CD4-positive, alpha-beta memory T cell (primary cell): Measurements from ENCODE around the gene BTD. TPM values are rescaled to one million over a fixed set of nuclear protein-coding genes. Genes with fewer than 3 reads are reported as not detected.

ENCODE experiments used
- CTCF ChIA-PET: fragments of 350-600 bp; sonication (Branson Sonifier 250); formaldehyde crosslinking; loops from one replicate; lab custom pipeline; 2021; ENCODE audit warnings: inconsistent platforms; ENCODE audit not compliant: partially characterized antibody; lab: Charles Lee
- POLR2A ChIA-PET: fragments of 350-600 bp; sonication (Branson Sonifier 250); formaldehyde crosslinking; loops from one replicate; lab custom pipeline; 2021; ENCODE audit not compliant: partially characterized antibody; lab: Charles Lee
- DNase-seq, 5 donors: peaks; one replicate each; pipeline versions ENCODE4 v3.0.0 to v3.0.0-alpha.2; 2020 to 2022; ENCODE audit warnings: mixed read lengths in 1 of 5
- H3K27ac ChIP-seq: one replicate; pipeline ENCODE4 v1.7.0; 2013; ENCODE audit warnings: low read depth, low read length
- H3K27me3 ChIP-seq: 2 replicates; pipeline ENCODE4 v1.7.0; 2013; ENCODE audit warnings: mild to moderate bottlenecking, low read length, moderate library complexity; ENCODE audit not compliant: insufficient read depth
- H3K36me3 ChIP-seq: 2 replicates; pipeline ENCODE4 v1.7.0; 2013; ENCODE audit warnings: mild to moderate bottlenecking, low read length, moderate library complexity; ENCODE audit not compliant: insufficient read depth
- H3K4me1 ChIP-seq: 2 replicates; pipeline ENCODE4 v1.7.0; 2013; ENCODE audit warnings: mild to moderate bottlenecking, low read length, moderate library complexity; ENCODE audit not compliant: insufficient read depth
- H3K4me3 ChIP-seq, 2 donors: one replicate each; pipeline ENCODE4 v1.7.0; 2013; ENCODE audit warnings: low read length in 2 of 2, mild to moderate bottlenecking in 1 of 2
- H3K9me3 ChIP-seq, 2 donors: one replicate each; pipeline ENCODE4 v1.7.0; 2013; ENCODE audit warnings: low read length in 2 of 2, control low read depth in 1 of 2; ENCODE audit not compliant: control insufficient read depth in 1 of 2
- H3K27ac Mint-ChIP-seq, 7 donors: one replicate each; pipeline ENCODE4 v1.8.0; 2020 to 2021; ENCODE audit warnings: mixed read lengths in 7 of 7, mild to moderate bottlenecking in 6 of 7, inconsistent platforms in 3 of 7, moderate library complexity in 3 of 7
- H3K27me3 Mint-ChIP-seq, 2 donors: one replicate each; pipeline ENCODE4 v1.8.0; 2020 to 2021; ENCODE audit warnings: mixed read lengths in 2 of 2
- H3K36me3 Mint-ChIP-seq, 2 donors: one replicate each; pipeline ENCODE4 v1.8.0; 2020 to 2021; ENCODE audit warnings: mixed read lengths in 2 of 2, inconsistent platforms in 1 of 2, mild to moderate bottlenecking in 1 of 2
- H3K4me1 Mint-ChIP-seq, 4 donors: one replicate each; pipeline ENCODE4 v1.8.0; 2020 to 2021; ENCODE audit warnings: mixed read lengths in 4 of 4, mild to moderate bottlenecking in 1 of 4
- H3K4me3 Mint-ChIP-seq, 8 donors: one replicate each; pipeline ENCODE4 v1.8.0; 2020 to 2021; ENCODE audit warnings: mixed read lengths in 8 of 8, mild to moderate bottlenecking in 7 of 8, moderate library complexity in 6 of 8, inconsistent platforms in 3 of 8
- H3K9me3 Mint-ChIP-seq, 8 donors: one replicate each; pipeline ENCODE4 v1.8.0; 2020 to 2021; ENCODE audit warnings: mixed read lengths in 8 of 8, mild to moderate bottlenecking in 5 of 8, inconsistent platforms in 3 of 8, moderate library complexity in 1 of 8
- intact Hi-C: fragments of 100-400 bp; cut with micrococcal nuclease; formaldehyde crosslinking; loops from one replicate; pipeline ENCODE4 v1.15.1; 2023
- polyA plus RNA-seq, 2 donors: library from polyadenylated mRNA; unstranded; fragments of 300-500 nt; fragmentation: Illumina TruSeq; gene quantifications; one replicate each; pipeline ENCODE4 v1.2.3, GENCODE V29; 2021
- total RNA-seq, 2 experiments: library from RNA; stranded (reverse); gene quantifications; one replicate each; pipeline ENCODE4 v1.2.3, GENCODE V29; 2021

BTD gene
- total and polyA plus RNA-seq, 4 experiments from 2014 or later: 23.4 to 40.5 (median 25.5) TPM

- H3K9me3 ChIP-seq: no peaks in the 10 kb centered on the region
- H3K4me3 ChIP-seq: no peak overlapping the region
- no peaks in the 10 kb centered on the region for H3K27me3 ChIP-seq
- Mint-ChIP-seq H3K36me3 (peaks cover 0 to 18% of the 10 kb centered on the region in 2 donors), H3K4me1 (peaks cover 34 to 55% (median 46%) of the 10 kb centered on the region in 4 donors), H3K9me3 (peaks cover 0 to 11% (median 2%) of the 10 kb centered on the region in 8 donors), H3K27me3 (peaks cover 0 to 5% of the 10 kb centered on the region in 2 donors), H3K27ac (peak overlapping the region in 1 of 7 donors; percentile 14), H3K4me3 (peak overlapping the region in 2 of 8 donors; percentile 1 to 74)
- DNase-seq: no peak
- peaks cover 45% of the 10 kb centered on the region for H3K4me1 ChIP-seq
- no peaks in the 10 kb centered on the region for H3K36me3 ChIP-seq
- ChIA-PET CTCF (interaction anchor here (1.3 to 1.7 kb wide), 2 partner anchors 13 to 164 kb away, joined by 3 to 4 read pairs; no protein-coding TSS in a partner anchor), POLR2A (interaction anchor here (0.8 to 1.2 kb wide), 3 partner anchors 14 to 639 kb away, joined by 3 to 4 read pairs (median 3); no protein-coding TSS in a partner anchor)
- no peak overlapping the region for H3K27ac ChIP-seq
- intact Hi-C loops: loop anchor here (5.0 kb wide), 1 partner anchor 32 kb away; no protein-coding TSS in a partner anchor
Observed at GRCh38 chr3:15649858-15650257, 48.3 kb downstream of the BTD start.

GRCh38 chr3:15651396-15651795, 49.9 kb downstream of the BTD start:
- intact Hi-C loops: no loop called here
- POLR2A ChIA-PET: interaction anchor here (1.3 to 1.5 kb wide), 2 partner anchors 13 to 50 kb away, joined by 3 read pairs; partner anchors contain the start of genes BTD and HACL1
- H3K9me3 ChIP-seq: peaks cover 0 to 5% of the 10 kb centered on the region in 2 donors
- no peaks in the 10 kb centered on the region for H3K27me3 ChIP-seq
- no peak for DNase-seq
- Mint-ChIP-seq H3K27ac (no peak overlapping the region), H3K9me3 (peaks cover 3 to 20% (median 12%) of the 10 kb centered on the region in 8 donors), H3K4me1 (peaks cover 26 to 43% (median 35%) of the 10 kb centered on the region in 4 donors), H3K4me3 (peak overlapping the region in 1 of 8 donors; percentile 18), H3K36me3 (peaks cover 2 to 20% of the 10 kb centered on the region in 2 donors), H3K27me3 (peaks cover 0 to 5% of the 10 kb centered on the region in 2 donors)
- peaks cover 32% of the 10 kb centered on the region for H3K4me1 ChIP-seq
- H3K36me3 ChIP-seq: no peaks in the 10 kb centered on the region
- H3K27ac ChIP-seq: no peak overlapping the region
- CTCF ChIA-PET: interaction anchor here (0.8 to 1.3 kb wide), 2 partner anchors 17 to 21 kb away, joined by 3 to 4 read pairs; no protein-coding TSS in a partner anchor
- H3K4me3 ChIP-seq: no peak overlapping the region

GRCh38 chr3:15653321-15653720, 51.8 kb downstream of the BTD start:
- POLR2A ChIA-PET: no interaction called here
- Mint-ChIP-seq H3K4me1 (peaks cover 13 to 23% (median 16%) of the 10 kb centered on the region in 4 donors), H3K27ac (no peak overlapping the region), H3K36me3 (peaks cover 2 to 27% of the 10 kb centered on the region in 2 donors), H3K9me3 (peaks cover 3 to 36% (median 25%) of the 10 kb centered on the region in 8 donors), H3K4me3 (no peak overlapping the region), H3K27me3 (peaks cover 0 to 5% of the 10 kb centered on the region in 2 donors)
- CTCF ChIA-PET: no interaction called here
- Histone ChIP-seq H3K27ac (no peak overlapping the region), H3K27me3 (no peaks in the 10 kb centered on the region), H3K4me3 (no peak overlapping the region), H3K9me3 (peaks cover 0 to 16% of the 10 kb centered on the region in 2 donors), H3K36me3 (no peaks in the 10 kb centered on the region), H3K4me1 (peaks cover 13% of the 10 kb centered on the region)
- intact Hi-C loops: no loop called here
- no peak for DNase-seq

GRCh38 chr3:15654127-15654526, 52.6 kb downstream of the BTD start:
- H3K27me3 ChIP-seq: no peaks in the 10 kb centered on the region
- no peaks in the 10 kb centered on the region for H3K36me3 ChIP-seq
- Mint-ChIP-seq H3K4me1 (peaks cover 9 to 22% (median 12%) of the 10 kb centered on the region in 4 donors), H3K36me3 (peaks cover 8 to 32% of the 10 kb centered on the region in 2 donors), H3K4me3 (no peak overlapping the region), H3K27ac (no peak overlapping the region), H3K9me3 (peaks cover 3 to 44% (median 31%) of the 10 kb centered on the region in 8 donors), H3K27me3 (peaks cover 0 to 5% of the 10 kb centered on the region in 2 donors)
- POLR2A ChIA-PET: interaction anchor here (0.6 kb wide), 1 partner anchor 147 kb away, joined by 4 read pairs; no protein-coding TSS in a partner anchor
- intact Hi-C loops: no loop called here
- no peak overlapping the region for H3K27ac ChIP-seq
- CTCF ChIA-PET: no interaction called here
- H3K4me3 ChIP-seq: no peak overlapping the region
- H3K9me3 ChIP-seq: peaks cover 0 to 16% of the 10 kb centered on the region in 2 donors
- peaks cover 7% of the 10 kb centered on the region for H3K4me1 ChIP-seq
- no peak for DNase-seq

- H3K4me1 ChIP-seq: peaks cover 10% of the 10 kb centered on the region
- no peak for DNase-seq
- H3K4me3 Mint-ChIP-seq: no peak overlapping the region
- H3K27me3 ChIP-seq: no peaks in the 10 kb centered on the region
- peaks cover 8 to 29% of the 10 kb centered on the region in 2 donors for H3K36me3 Mint-ChIP-seq
- CTCF ChIA-PET: no interaction called here
- H3K4me1 Mint-ChIP-seq: peaks cover 8 to 22% (median 11%) of the 10 kb centered on the region in 4 donors
- no peaks in the 10 kb centered on the region for H3K36me3 ChIP-seq
- no peak overlapping the region for H3K4me3 ChIP-seq
- intact Hi-C loops: no loop called here
- H3K27ac ChIP-seq: no peak overlapping the region
- H3K27me3 Mint-ChIP-seq: peaks cover 0 to 5% of the 10 kb centered on the region in 2 donors
- no peak overlapping the region for H3K27ac Mint-ChIP-seq
- H3K9me3 Mint-ChIP-seq: peaks cover 3 to 49% (median 31%) of the 10 kb centered on the region in 8 donors
- POLR2A ChIA-PET: no interaction called here
- peaks cover 0 to 16% of the 10 kb centered on the region in 2 donors for H3K9me3 ChIP-seq
Observed at GRCh38 chr3:15654891-15655290, 53.3 kb downstream of the BTD start.

- no peak overlapping the region for H3K27ac ChIP-seq
- no peak overlapping the region for H3K4me3 Mint-ChIP-seq
- ChIA-PET CTCF (no interaction called here), POLR2A (no interaction called here)
- no peaks in the 10 kb centered on the region for H3K36me3 ChIP-seq
- H3K27ac Mint-ChIP-seq: peak overlapping the region in 1 of 7 donors; percentile 30
- H3K27me3 Mint-ChIP-seq: no peaks in the 10 kb centered on the region
- H3K36me3 Mint-ChIP-seq: peaks cover 8 to 26% of the 10 kb centered on the region in 2 donors
- DNase-seq: no peak
- H3K4me1 ChIP-seq: peaks cover 14% of the 10 kb centered on the region
- H3K9me3 ChIP-seq: peaks cover 0 to 16% of the 10 kb centered on the region in 2 donors
- no peak overlapping the region for H3K4me3 ChIP-seq
- H3K4me1 Mint-ChIP-seq: peaks cover 7 to 21% (median 13%) of the 10 kb centered on the region in 4 donors
- no peaks in the 10 kb centered on the region for H3K27me3 ChIP-seq
- intact Hi-C loops: no loop called here
- H3K9me3 Mint-ChIP-seq: peaks cover 3 to 52% (median 32%) of the 10 kb centered on the region in 8 donors
Observed at GRCh38 chr3:15656342-15656741, 54.8 kb downstream of the BTD start.

- no peaks in the 10 kb centered on the region for H3K27me3 ChIP-seq
- no peak overlapping the region for H3K4me3 ChIP-seq
- Mint-ChIP-seq H3K36me3 (peaks cover 8 to 26% of the 10 kb centered on the region in 2 donors), H3K4me3 (no peak overlapping the region), H3K27ac (no peak overlapping the region), H3K9me3 (peaks cover 7 to 58% (median 33%) of the 10 kb centered on the region in 8 donors), H3K27me3 (no peaks in the 10 kb centered on the region), H3K4me1 (peaks cover 7 to 28% (median 13%) of the 10 kb centered on the region in 4 donors)
- no peaks in the 10 kb centered on the region for H3K36me3 ChIP-seq
- H3K9me3 ChIP-seq: peaks cover 0 to 16% of the 10 kb centered on the region in 2 donors
- no peak for DNase-seq
- H3K27ac ChIP-seq: no peak overlapping the region
- H3K4me1 ChIP-seq: peaks cover 14% of the 10 kb centered on the region
- intact Hi-C loops: no loop called here
- POLR2A ChIA-PET: no interaction called here
- CTCF ChIA-PET: no interaction called here
Observed at GRCh38 chr3:15657016-15657415, 55.5 kb downstream of the BTD start.
